PC-3 (cell line): ENCODE measurements around the gene PLIN3. TPM values are rescaled to one million over a fixed set of nuclear protein-coding genes. Genes with fewer than 3 reads are reported as not detected.

Experiments used
- ATAC-seq: fragments of 200-7000 bp; cut with Tn5 transposase; 2 replicates; pipeline ENCODE4 v1.9.1; 2020; ENCODE audit warnings: mild to moderate bottlenecking, moderate library complexity
- BruUV-seq: library from RNA; stranded (reverse); fragments of 400-500 nt; replicated peaks from 2 replicates; lab custom pipeline; 2021; lab: Mats Ljungman, UMichigan
- CTCF ChIA-PET: fragments of 300-600 bp; sonication (Branson Sonifier 250); formaldehyde crosslinking; loops from one replicate; lab custom pipeline; 2022; ENCODE audit warnings: antibody characterized with exemption; lab: Charles Lee
- POLR2A ChIA-PET: fragments of 300-600 bp; sonication (Branson Sonifier 250); formaldehyde crosslinking; loops from one replicate; lab custom pipeline; 2022; ENCODE audit warnings: antibody characterized with exemption; ENCODE audit not compliant: unreplicated experiment; lab: Charles Lee
- DNase-seq: peaks from one replicate; pipeline ENCODE4 v3.0.0-alpha.2; 2015
- H2AFZ ChIP-seq: fragments of 300-600 bp; sonication (generic); 2 replicates; pipeline ENCODE4 v1.6.0; 2016; ENCODE audit warnings: antibody characterized with exemption, low read length
- H3F3A ChIP-seq: fragments of 300-600 bp; sonication (generic); one replicate; pipeline ENCODE4 v1.6.0; 2017; ENCODE audit warnings: antibody characterized with exemption, low read length, control low read depth, mild to moderate bottlenecking; ENCODE audit not compliant: unreplicated experiment
- H3K27ac ChIP-seq: fragments of 300-600 bp; sonication (generic); 2 replicates; pipeline ENCODE4 v1.5.1; 2016; ENCODE audit warnings: mild to moderate bottlenecking, low read length
- H3K27me3 ChIP-seq: fragments of 300-600 bp; sonication (generic); 2 replicates; pipeline ENCODE4 v1.6.1; 2016; ENCODE audit warnings: low read length, mixed read lengths
- H3K36me3 ChIP-seq: fragments of 300-600 bp; sonication (generic); 2 replicates; pipeline ENCODE4 v1.6.1; 2016; ENCODE audit warnings: low read depth, mixed run types, low read length, mixed read lengths
- H3K4me1 ChIP-seq: fragments of 300-600 bp; sonication (generic); 2 replicates; pipeline ENCODE4 v1.5.1; 2016; ENCODE audit warnings: low read length; ENCODE audit not compliant: insufficient read depth
- H3K4me2 ChIP-seq: fragments of 300-600 bp; sonication (generic); 2 replicates; pipeline ENCODE4 v1.6.0; 2016; ENCODE audit warnings: low read length
- H3K4me3 ChIP-seq: fragments of 300-600 bp; sonication (generic); 2 replicates; pipeline ENCODE4 v1.5.1; 2016; ENCODE audit warnings: mild to moderate bottlenecking, low read length, mixed read lengths
- H3K79me2 ChIP-seq: fragments of 300-600 bp; sonication (generic); 2 replicates; pipeline ENCODE4 v1.6.1; 2017; ENCODE audit warnings: low read length, mixed read lengths
- H3K9ac ChIP-seq: fragments of 300-600 bp; sonication (generic); 2 replicates; pipeline ENCODE4 v1.6.0; 2016; ENCODE audit warnings: mild to moderate bottlenecking, low read length
- H3K9me2 ChIP-seq: fragments of 300-600 bp; sonication (generic); replicated peaks from 2 replicates; pipeline ENCODE4 v1.6.1; 2016; ENCODE audit warnings: mixed run types, low read length, mixed read lengths
- H3K9me3 ChIP-seq: fragments of 300-600 bp; sonication (generic); 2 replicates; pipeline ENCODE4 v1.6.1; 2016; ENCODE audit warnings: low read length, mixed read lengths
- H4K20me1 ChIP-seq: fragments of 300-600 bp; sonication (generic); 2 replicates; pipeline ENCODE4 v1.6.1; 2016; ENCODE audit warnings: low read length, mixed read lengths
- EZH2 ChIP-seq: fragments of 300-600 bp; sonication (generic); IDR thresholded peaks from one replicate; pipeline ENCODE4 v1.6.1; 2017; ENCODE audit warnings: antibody characterized with exemption, mild to moderate bottlenecking, low read length; ENCODE audit not compliant: unreplicated experiment
- EZH2phosphoT487 ChIP-seq: fragments of 300-600 bp; sonication (generic); IDR thresholded peaks from 2 replicates; pipeline ENCODE4 v1.6.1; 2018; ENCODE audit warnings: mild to moderate bottlenecking, antibody characterized with exemption, low read length, borderline replicate concordance
- intact Hi-C: fragments of 100-400 bp; cut with micrococcal nuclease; formaldehyde crosslinking; loops from 2 replicates; pipeline ENCODE4 v1.9.0; 2023
- total RNA-seq: library from RNA; depleted of rRNA; stranded (reverse); fragments of >200 nt; gene quantifications from 2 replicates; pipeline ENCODE4 v1.2.3, GENCODE V29; 2014
- TF ChIP-seq, protein P1 (sequence below): fragments of 300-600 bp; sonication (generic); conservative IDR thresholded peaks from 2 replicates; pipeline ENCODE4 v1.5.1; 2017; ENCODE audit warnings: antibody characterized with exemption, low read depth, mild to moderate bottlenecking, low read length

The PLIN3 gene
- total RNA-seq, 1 experiment from 2014 or later, result 136 TPM

DNA sequence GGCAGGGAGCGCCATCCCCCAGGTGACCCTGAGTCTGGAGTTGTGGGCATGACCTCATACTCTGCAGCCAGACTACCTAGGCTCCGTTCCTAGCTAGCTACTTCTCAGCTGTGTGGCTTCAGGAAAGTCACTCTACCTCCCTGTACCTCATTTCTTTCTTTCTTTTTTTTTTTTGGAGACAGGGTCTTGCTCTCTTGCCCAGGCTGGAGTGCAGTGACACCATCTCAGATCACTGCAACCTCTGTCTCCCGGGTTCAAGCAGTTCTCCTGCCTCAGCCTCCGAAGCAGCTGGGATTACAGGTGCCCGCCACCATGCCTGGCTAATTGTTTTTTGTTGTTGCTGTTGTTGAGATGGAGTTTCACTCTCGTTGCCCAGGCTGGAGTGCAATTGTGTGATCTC lies 15.0 kb downstream of the PLIN3 start:
- Histone ChIP-seq H3K27ac (no peak overlapping the region), H3F3A (no peaks in the 10 kb centered on the region), H3K79me2 (no peaks in the 10 kb centered on the region), H2AFZ (no peak overlapping the region), H3K4me1 (no peaks in the 10 kb centered on the region), H4K20me1 (no peaks in the 10 kb centered on the region), H3K4me2 (no peak overlapping the region), H3K27me3 (no peaks in the 10 kb centered on the region), H3K9me3 (no peaks in the 10 kb centered on the region), H3K36me3 (peaks cover 40% of the 10 kb centered on the region), H3K9ac (no peak overlapping the region), H3K4me3 (no peak overlapping the region), H3K9me2 (no peaks in the 10 kb centered on the region)
- intact Hi-C loops, result no loop called here
- ChIA-PET POLR2A (no interaction called here), CTCF (interaction anchor here (2.3 kb wide), 1 partner anchor 42 kb away, joined by 31 read pairs; no protein-coding TSS in a partner anchor)
- BruUV-seq, result no TSS peak
- TF ChIP-seq EZH2 (no peak), EZH2phosphoT487 (no peak)
- TF ChIP-seq, protein P1, sequence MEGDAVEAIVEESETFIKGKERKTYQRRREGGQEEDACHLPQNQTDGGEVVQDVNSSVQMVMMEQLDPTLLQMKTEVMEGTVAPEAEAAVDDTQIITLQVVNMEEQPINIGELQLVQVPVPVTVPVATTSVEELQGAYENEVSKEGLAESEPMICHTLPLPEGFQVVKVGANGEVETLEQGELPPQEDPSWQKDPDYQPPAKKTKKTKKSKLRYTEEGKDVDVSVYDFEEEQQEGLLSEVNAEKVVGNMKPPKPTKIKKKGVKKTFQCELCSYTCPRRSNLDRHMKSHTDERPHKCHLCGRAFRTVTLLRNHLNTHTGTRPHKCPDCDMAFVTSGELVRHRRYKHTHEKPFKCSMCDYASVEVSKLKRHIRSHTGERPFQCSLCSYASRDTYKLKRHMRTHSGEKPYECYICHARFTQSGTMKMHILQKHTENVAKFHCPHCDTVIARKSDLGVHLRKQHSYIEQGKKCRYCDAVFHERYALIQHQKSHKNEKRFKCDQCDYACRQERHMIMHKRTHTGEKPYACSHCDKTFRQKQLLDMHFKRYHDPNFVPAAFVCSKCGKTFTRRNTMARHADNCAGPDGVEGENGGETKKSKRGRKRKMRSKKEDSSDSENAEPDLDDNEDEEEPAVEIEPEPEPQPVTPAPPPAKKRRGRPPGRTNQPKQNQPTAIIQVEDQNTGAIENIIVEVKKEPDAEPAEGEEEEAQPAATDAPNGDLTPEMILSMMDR, result no peak
- DNase-seq (no peak), ATAC-seq (no peak)

GRCh38 chr19:4851551-4852290 lies 15.7 kb downstream of the PLIN3 start:
- H3K27ac ChIP-seq, result no peak overlapping the region
- intact Hi-C loops, result loop anchor here (1.0 kb wide), 1 partner anchor 42 kb away; no protein-coding TSS in a partner anchor
- no peaks in the 10 kb centered on the region for H4K20me1 ChIP-seq
- no peaks in the 10 kb centered on the region for H3K27me3 ChIP-seq
- CTCF ChIA-PET, result interaction anchor here (0.5 to 2.3 kb wide), 5 partner anchors 17 to 60 kb away, joined by 3 to 31 read pairs (median 4); partner anchors contain the start of gene FEM1A
- no peak overlapping the region for H3K4me3 ChIP-seq
- H3K4me2 ChIP-seq, result no peak overlapping the region
- no peaks in the 10 kb centered on the region for H3K9me3 ChIP-seq
- H2AFZ ChIP-seq, result no peak overlapping the region
- peaks cover 33% of the 10 kb centered on the region for H3K36me3 ChIP-seq
- TF ChIP-seq, protein P1, result peak; percentile 95
- TF ChIP-seq EZH2phosphoT487, result no peak
- POLR2A ChIA-PET, result no interaction called here
- H3K9ac ChIP-seq, result no peak overlapping the region
- peak; percentile 90 for ATAC-seq
- no peaks in the 10 kb centered on the region for H3K9me2 ChIP-seq
- no peaks in the 10 kb centered on the region for H3K79me2 ChIP-seq
- peak; percentile 67 for DNase-seq
- no peaks in the 10 kb centered on the region for H3F3A ChIP-seq
- no TSS peak for BruUV-seq
- no peaks in the 10 kb centered on the region for H3K4me1 ChIP-seq

GRCh38 chr19:4849019-4849418 lies 18.4 kb downstream of the PLIN3 start:
- BruUV-seq, result no TSS peak
- CTCF ChIA-PET, result no interaction called here

More at GRCh38 chr19:4849019-4849418, 18.4 kb downstream of the PLIN3 start:
- Histone ChIP-seq H3K36me3 (peaks cover 27% of the 10 kb centered on the region), H3K27ac (no peak overlapping the region), H3K4me2 (no peak overlapping the region), H3K9me2 (no peaks in the 10 kb centered on the region), H4K20me1 (no peaks in the 10 kb centered on the region), H3K4me1 (no peaks in the 10 kb centered on the region), H3K4me3 (no peak overlapping the region), H3K9me3 (no peaks in the 10 kb centered on the region), H3K79me2 (no peaks in the 10 kb centered on the region), H3K9ac (no peak overlapping the region), H2AFZ (no peak overlapping the region), H3F3A (no peaks in the 10 kb centered on the region), H3K27me3 (no peaks in the 10 kb centered on the region)
- TF ChIP-seq EZH2, result no peak
- TF ChIP-seq, protein P1, result no peak
- TF ChIP-seq EZH2phosphoT487, result no peak
- intact Hi-C loops, result no loop called here
- no peak for ATAC-seq
- POLR2A ChIA-PET, result interaction anchor here (0.6 kb wide), 1 partner anchor 28 kb away, joined by 4 read pairs; no protein-coding TSS in a partner anchor
- no peak for DNase-seq
